Mesothelial cell of epicardium (in vitro differentiated cells): Measurements from ENCODE around the gene SLC23A2. TPM values are rescaled to one million over a fixed set of nuclear protein-coding genes. Genes with fewer than 3 reads are reported as not detected.

Experiments
- DNase-seq, 2 experiments: peaks; one replicate each; pipeline ENCODE4 v3.0.0; 2021; ENCODE audit warnings: low spot score in 2 of 2; ENCODE audit not compliant: unreplicated experiment in 2 of 2
- H3K27ac Mint-ChIP-seq: 2 replicates; pipeline ENCODE4 v1.8.0; 2021; ENCODE audit warnings: mixed read lengths
- H3K27me3 Mint-ChIP-seq: 2 replicates; pipeline ENCODE4 v1.8.0; 2021; ENCODE audit warnings: low read depth, mixed read lengths
- H3K36me3 Mint-ChIP-seq: 2 replicates; pipeline ENCODE4 v1.8.0; 2021; ENCODE audit warnings: mixed read lengths
- H3K4me1 Mint-ChIP-seq: 2 replicates; pipeline ENCODE4 v1.8.0; 2021; ENCODE audit warnings: mixed read lengths
- H3K4me3 Mint-ChIP-seq: 2 replicates; pipeline ENCODE4 v1.8.0; 2021; ENCODE audit warnings: mild to moderate bottlenecking, moderate library complexity, mixed read lengths
- H3K9me3 Mint-ChIP-seq: 2 replicates; pipeline ENCODE4 v1.8.0; 2021; ENCODE audit warnings: mixed read lengths
- total RNA-seq: library from RNA; stranded (reverse); gene quantifications from 3 replicates; pipeline ENCODE4 v1.2.1, GENCODE V29; 2021
- TF ChIP-seq, protein P1 (sequence below): fragments of 200-600 bp; sonication (generic); IDR thresholded peaks from one replicate; pipeline ENCODE4 v1.5.0; 2021; ENCODE audit warnings: antibody characterized with exemption; ENCODE audit not compliant: unreplicated experiment

The SLC23A2 gene
- total RNA-seq, 1 donor from 2014 or later: 33.7 TPM

DNA sequence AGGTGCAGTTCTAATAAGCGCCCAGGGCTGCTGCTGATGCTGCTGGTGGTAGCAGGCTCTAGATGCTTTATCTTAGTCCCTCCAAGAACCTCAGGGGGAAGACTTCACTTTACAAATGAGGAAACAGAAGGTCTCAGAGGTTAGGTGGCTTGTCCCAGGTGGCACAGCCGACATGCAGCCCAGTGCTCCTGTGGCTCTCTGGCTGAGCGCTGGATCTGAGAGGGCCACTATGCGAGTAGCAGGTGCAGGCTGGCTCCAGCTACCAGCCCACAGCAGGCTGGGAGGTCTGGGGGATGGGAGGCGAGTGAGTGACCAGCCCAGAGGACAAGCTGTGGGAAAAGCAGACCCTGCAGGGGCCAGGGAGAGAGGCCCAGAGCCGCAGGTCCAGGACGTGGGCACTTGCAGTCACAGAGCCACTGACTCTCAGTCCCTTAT is 188.7 kb downstream of the SLC23A2 start:
- DNase-seq: no peak
- H3K36me3 Mint-ChIP-seq: no peaks in the 10 kb centered on the region
- peaks cover 10% of the 10 kb centered on the region for H3K4me1 Mint-ChIP-seq
- TF ChIP-seq, protein P1, sequence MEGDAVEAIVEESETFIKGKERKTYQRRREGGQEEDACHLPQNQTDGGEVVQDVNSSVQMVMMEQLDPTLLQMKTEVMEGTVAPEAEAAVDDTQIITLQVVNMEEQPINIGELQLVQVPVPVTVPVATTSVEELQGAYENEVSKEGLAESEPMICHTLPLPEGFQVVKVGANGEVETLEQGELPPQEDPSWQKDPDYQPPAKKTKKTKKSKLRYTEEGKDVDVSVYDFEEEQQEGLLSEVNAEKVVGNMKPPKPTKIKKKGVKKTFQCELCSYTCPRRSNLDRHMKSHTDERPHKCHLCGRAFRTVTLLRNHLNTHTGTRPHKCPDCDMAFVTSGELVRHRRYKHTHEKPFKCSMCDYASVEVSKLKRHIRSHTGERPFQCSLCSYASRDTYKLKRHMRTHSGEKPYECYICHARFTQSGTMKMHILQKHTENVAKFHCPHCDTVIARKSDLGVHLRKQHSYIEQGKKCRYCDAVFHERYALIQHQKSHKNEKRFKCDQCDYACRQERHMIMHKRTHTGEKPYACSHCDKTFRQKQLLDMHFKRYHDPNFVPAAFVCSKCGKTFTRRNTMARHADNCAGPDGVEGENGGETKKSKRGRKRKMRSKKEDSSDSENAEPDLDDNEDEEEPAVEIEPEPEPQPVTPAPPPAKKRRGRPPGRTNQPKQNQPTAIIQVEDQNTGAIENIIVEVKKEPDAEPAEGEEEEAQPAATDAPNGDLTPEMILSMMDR: no peak
- no peak overlapping the region for H3K27ac Mint-ChIP-seq
- peaks cover 6% of the 10 kb centered on the region for H3K9me3 Mint-ChIP-seq
- no peak overlapping the region for H3K4me3 Mint-ChIP-seq
- no peaks in the 10 kb centered on the region for H3K27me3 Mint-ChIP-seq

DNA sequence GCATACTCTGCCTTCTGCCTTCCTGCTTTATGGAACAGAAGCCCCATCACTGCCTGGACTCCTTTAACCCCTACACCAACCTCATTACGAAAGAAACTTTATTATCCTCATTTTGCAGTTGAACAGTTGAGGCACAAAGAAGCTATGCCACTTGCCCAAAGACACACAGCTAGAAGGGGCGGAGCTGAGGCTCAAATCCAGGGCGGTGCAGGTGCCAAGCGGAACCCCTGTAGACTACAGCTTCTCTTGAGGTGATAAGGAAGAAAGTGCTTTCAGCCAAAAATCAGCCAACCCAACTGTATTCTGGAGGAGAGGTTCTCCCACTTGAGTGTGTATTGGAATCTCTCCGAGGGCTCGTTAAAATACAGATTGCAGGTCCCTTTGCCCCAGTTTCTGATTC is 189.1 kb downstream of the SLC23A2 start:
- H3K27me3 Mint-ChIP-seq: no peaks in the 10 kb centered on the region

DNA sequence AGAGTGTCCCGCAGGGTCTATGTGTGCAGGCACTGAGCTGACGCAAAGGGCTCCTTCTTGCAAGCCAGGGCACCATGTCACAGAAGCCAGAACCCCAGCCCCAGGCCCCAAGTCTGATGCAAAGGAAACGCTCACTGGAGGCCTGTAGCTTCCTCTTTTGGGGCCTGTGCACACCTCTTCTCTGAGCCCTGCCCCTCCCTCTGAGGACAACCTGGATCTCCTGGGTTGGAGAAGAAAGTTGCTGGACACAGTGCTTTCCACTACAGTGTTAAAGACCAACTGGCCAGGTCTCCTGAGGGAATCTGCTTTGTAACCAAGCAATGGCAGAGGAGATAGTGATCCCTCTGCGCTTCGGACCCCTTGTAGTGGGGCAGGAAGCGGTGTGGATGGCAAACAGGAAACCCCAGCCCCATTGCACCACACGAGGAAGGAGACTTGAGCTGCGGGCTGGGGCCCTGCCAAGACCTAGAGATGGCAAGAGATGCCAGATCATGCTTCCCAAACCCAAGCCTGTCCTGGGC is 189.6 kb downstream of the SLC23A2 start:
- H3K27me3 Mint-ChIP-seq: no peaks in the 10 kb centered on the region
- no peak overlapping the region for H3K4me3 Mint-ChIP-seq

More for the DNA sequence above, 189.1 kb downstream of the SLC23A2 start:
- Mint-ChIP-seq H3K36me3 (no peaks in the 10 kb centered on the region), H3K9me3 (peaks cover 3% of the 10 kb centered on the region), H3K4me1 (peaks cover 10% of the 10 kb centered on the region), H3K27ac (no peak overlapping the region), H3K4me3 (no peak overlapping the region)
- TF ChIP-seq, protein P1: no peak
- no peak for DNase-seq

DNA sequence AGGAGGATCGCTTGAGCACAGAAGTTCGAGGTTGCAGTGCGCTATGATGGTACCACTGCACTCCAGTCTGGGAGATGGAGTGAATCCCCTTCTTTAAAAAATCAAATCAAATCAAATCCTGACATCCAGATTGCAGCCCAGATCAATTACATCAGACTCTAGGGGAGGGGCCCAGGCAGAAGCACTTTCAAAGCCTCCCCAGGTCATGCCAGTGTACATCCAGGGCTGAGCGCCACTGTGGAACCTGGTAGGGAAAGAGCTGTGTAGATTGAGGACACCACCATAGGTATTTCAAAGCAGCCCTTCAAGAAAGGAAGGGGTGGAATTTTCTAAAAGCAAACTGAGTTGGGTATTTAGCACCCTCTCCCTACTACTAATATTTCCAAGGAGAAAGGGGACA is 190.1 kb downstream of the SLC23A2 start:
- H3K9me3 Mint-ChIP-seq: no peaks in the 10 kb centered on the region
- H3K27ac Mint-ChIP-seq: no peak overlapping the region
- H3K4me3 Mint-ChIP-seq: no peak overlapping the region
- H3K36me3 Mint-ChIP-seq: no peaks in the 10 kb centered on the region
- no peak for DNase-seq
- TF ChIP-seq, protein P1: no peak
- peaks cover 10% of the 10 kb centered on the region for H3K4me1 Mint-ChIP-seq
- H3K27me3 Mint-ChIP-seq: no peaks in the 10 kb centered on the region

More for the DNA sequence above, 189.6 kb downstream of the SLC23A2 start:
- H3K36me3 Mint-ChIP-seq: no peaks in the 10 kb centered on the region
- peaks cover 10% of the 10 kb centered on the region for H3K4me1 Mint-ChIP-seq
- TF ChIP-seq, protein P1: no peak
- DNase-seq: no peak
- no peaks in the 10 kb centered on the region for H3K9me3 Mint-ChIP-seq
- no peak overlapping the region for H3K27ac Mint-ChIP-seq

DNA sequence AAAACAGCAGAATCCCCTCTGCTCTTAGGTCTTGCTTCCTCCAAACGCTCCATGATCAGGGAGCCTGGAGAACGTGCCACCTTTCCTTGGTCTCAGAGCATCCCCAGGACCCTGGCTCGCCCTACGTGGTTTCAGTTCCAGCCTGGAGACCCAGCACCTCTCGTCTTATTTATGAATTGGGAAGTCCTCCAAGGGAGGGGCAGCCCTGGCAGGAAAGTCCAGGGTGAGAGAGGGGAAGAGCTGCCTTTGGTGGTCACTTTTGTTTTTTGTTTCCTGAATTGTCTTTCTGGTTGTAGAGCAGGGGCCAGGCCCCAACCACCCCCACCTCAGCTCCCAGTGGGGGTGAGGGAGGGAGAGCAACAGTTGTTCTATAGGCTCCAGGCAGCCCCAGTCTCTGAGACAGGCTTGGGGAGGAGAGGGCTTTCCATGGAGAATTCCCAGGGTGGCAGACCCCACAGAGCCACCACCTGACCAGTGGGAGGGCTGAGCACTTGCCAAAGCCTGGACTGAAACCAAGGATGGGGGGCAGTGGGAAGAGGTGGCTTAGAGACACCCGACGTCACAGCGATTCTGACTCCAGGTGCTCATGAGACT is 190.8 kb downstream of the SLC23A2 start:
- H3K9me3 Mint-ChIP-seq: no peaks in the 10 kb centered on the region
- H3K27ac Mint-ChIP-seq: no peak overlapping the region
- H3K36me3 Mint-ChIP-seq: no peaks in the 10 kb centered on the region
- no peak overlapping the region for H3K4me3 Mint-ChIP-seq
- TF ChIP-seq, protein P1: no peak
- DNase-seq: no peak
- peaks cover 10% of the 10 kb centered on the region for H3K4me1 Mint-ChIP-seq
- no peaks in the 10 kb centered on the region for H3K27me3 Mint-ChIP-seq
